ENCODE results near the gene TWNK. TPM values are rescaled to one million over a fixed set of nuclear protein-coding genes. Genes with fewer than 3 reads are reported as not detected.

The TWNK gene
- total and polyA plus RNA-seq, 10 of the 15 experiments (the other 5 are each of a cell fraction or from before 2014, with no cell fraction given) = 13.6 to 32.8 (median 18.0) TPM

- Histone ChIP-seq H3K9ac (ENCODE audit: control insufficient read depth, insufficient read depth, low read length) (peak overlapping the region; percentile 77), H2AFZ (ENCODE audit: control insufficient read depth, low read depth, low read length) (peak overlapping the region; percentile 94), H3K4me2 (ENCODE audit: control insufficient read depth, insufficient read depth) (peak overlapping the region; percentile 86), H4K20me1 (ENCODE audit: control insufficient read depth, insufficient read depth) (no peaks in the 10 kb centered on the region), H3K36me3 (ENCODE audit: control insufficient read depth in 2 of 2, insufficient read depth in 2 of 2, low read length in 1 of 2) (no peaks in the 10 kb centered on the region), H3K27me3 (replicated peaks in 1 of 2; ENCODE audit: control insufficient read depth in 2 of 2, insufficient read depth in 2 of 2, low read length in 1 of 2) (peaks cover 0 to under 1% of the 10 kb centered on the region in 2 experiments; a peak in 2 of 4 replicates), H3K27ac (ENCODE audit: control insufficient read depth, insufficient read depth) (peak overlapping the region; percentile 7; the same call in 1 of the 2 replicates), H3K79me2 (ENCODE audit: control insufficient read depth, insufficient read depth, low read length) (no peaks in the 10 kb centered on the region), H3K4me3 (peak overlapping the region; percentile 63), H3K9me3 (replicated peaks; ENCODE audit: control insufficient read depth, insufficient read depth, low read length) (no peaks in the 10 kb centered on the region), H3K4me1 (ENCODE audit: control insufficient read depth, insufficient read depth, low read length) (peaks cover 5% of the 10 kb centered on the region; the same call in 1 of the 2 replicates)
- ChIA-PET RAD21 (ENCODE audit: unreplicated experiment) (interaction anchor here (0.6 to 5.1 kb wide), 13 partner anchors 8 to 805 kb away, joined by 3 to 70 read pairs (median 5); partner anchors contain the start of genes KAZALD1, PDZD7 and SFXN3), CTCF (interaction anchor here (0.7 to 24.4 kb wide), 17 partner anchors 9 to 400 kb away, joined by 3 to 885 read pairs (median 6); partner anchors contain the start of genes KAZALD1, LZTS2, MRPL43 and PDZD7), SMC1A (ENCODE audit: uncharacterized antibody, unreplicated experiment) (interaction anchor here (0.6 to 4.2 kb wide), 19 partner anchors 8 to 235 kb away, joined by 3 to 45 read pairs (median 6); partner anchors contain the start of genes KAZALD1, PDZD7 and SFXN3), POLR2A (interaction anchor here (0.6 to 3.3 kb wide), 12 partner anchors 8 to 1009 kb away, joined by 3 to 42 read pairs (median 4); partner anchors contain the start of genes KAZALD1, PDZD7 and SFXN3)
- ATAC-seq (no peak), DNase-seq (ENCODE audit: low read depth, low spot score) (no peak), FAIRE-seq (no peak)
- 21% methylated on average over 2 of the region's 2 CpGs for WGBS (ENCODE audit: insufficient coverage, insufficient replicate concordance, low lambda C conversion rate, missing lambda C conversion rate)
- in situ Hi-C loops (cut with MboI) = no loop called here
- intact Hi-C loops (cut with micrococcal nuclease; ENCODE audit: unreplicated experiment) = no loop called here
- TF ChIP-seq GABPA (IDR thresholded peaks at IDR 0.05; ENCODE audit: low read depth) (0 out of 2 replicates have a peak, but pooled peaks have one; percentile 1), E2F8 (IDR thresholded peaks at IDR 0.05; ENCODE audit: low read depth, partially characterized antibody) (no peak)
- no TSS peak for BruUV-seq (replicated peaks)
These were observed 56.0 kb downstream of the TWNK start for GRCh38 chr10:101043363-101043707.

MicroRNAs within 50 kb of the gene (microRNA counts, 767-probe panel; counts per million panel counts)
- 55.3 counts per million for microRNA hsa-miR-608

Small RNAs within 50 kb of the gene (microRNA-seq; reads per million reads assigned to microRNA genes)
- not detected for gene MIR608

Small RNAs within 50 kb of the gene (small RNA-seq; reads per million reads assigned to genes)
- not detected for gene MIR608

Other genes starting within 250 kb of the TWNK start
Only the 7 nearest of the 10 such genes appear.
- 17.8 and 20.1 TPM in 2 replicates for gene SLF2, start 74.6 kb upstream of the TWNK start, total RNA-seq (2014; rRNA removed)
- 25.2 and 26.3 TPM in 2 replicates for gene SLF2, start 74.6 kb upstream of the TWNK start, total RNA-seq (2014; rRNA removed; fragmentation: Illumina TruSeq; extraction: Trizol)
- gene SLF2, start 74.6 kb upstream of the TWNK start, total RNA-seq (2021) = 14.9 and 19.6 TPM in 2 replicates
- gene SLF2, start 74.6 kb upstream of the TWNK start, polyA plus RNA-seq (2011; rRNA removed) = 18.1 and 26.7 TPM in 2 replicates
- 17.0 and 22.9 TPM in 2 replicates for gene SLF2, start 74.6 kb upstream of the TWNK start, polyA plus RNA-seq (2014; fragmentation: Illumina TruSeq; extraction: Trizol)
- 1 to 10 TPM; 3.0 to 3.1 TPM for gene SLF2, start 74.6 kb upstream of the TWNK start, polyA plus RNA-seq (2014; fragmentation: Nextera tagmentation; extraction: Ambion mirVana)
- 12.8 and 13.1 TPM in 2 replicates for gene SLF2, start 74.6 kb upstream of the TWNK start, polyA plus RNA-seq (2014; rRNA removed)
- 10 to 100 TPM; 21.3 to 22.0 TPM for gene SLF2, start 74.6 kb upstream of the TWNK start, polyA plus RNA-seq (2016; fragmentation: Nextera tagmentation; extraction: Ambion mirVana)
- 0.05 TPM in 1 of 2 replicates, not detected in the other for gene SEMA4G, start 18.0 kb upstream of the TWNK start, total RNA-seq (2014; rRNA removed)
- not detected in 2 replicates for gene SEMA4G, start 18.0 kb upstream of the TWNK start, total RNA-seq (2014; rRNA removed; fragmentation: Illumina TruSeq; extraction: Trizol)
- 0.19 and 0.23 TPM in 2 replicates for gene SEMA4G, start 18.0 kb upstream of the TWNK start, total RNA-seq (2021)
- gene SEMA4G, start 18.0 kb upstream of the TWNK start, polyA plus RNA-seq (2011; rRNA removed) = 0.91 and 2.3 TPM in 2 replicates
- gene SEMA4G, start 18.0 kb upstream of the TWNK start, polyA plus RNA-seq (2014; fragmentation: Illumina TruSeq; extraction: Trizol) = 0.25 and 0.62 TPM in 2 replicates
- not detected for gene SEMA4G, start 18.0 kb upstream of the TWNK start, polyA plus RNA-seq (2014; fragmentation: Nextera tagmentation; extraction: Ambion mirVana)
- 0.09 and 0.22 TPM in 2 replicates for gene SEMA4G, start 18.0 kb upstream of the TWNK start, polyA plus RNA-seq (2014; rRNA removed)
- under 1 TPM; 0.63 to 0.88 TPM for gene SEMA4G, start 18.0 kb upstream of the TWNK start, polyA plus RNA-seq (2016; fragmentation: Nextera tagmentation; extraction: Ambion mirVana)
- 74.8 and 84.7 TPM in 2 replicates for gene MRPL43, start within 50 bp of the TWNK start, total RNA-seq (2014; rRNA removed)
- 34.3 and 40.1 TPM in 2 replicates for gene MRPL43, start within 50 bp of the TWNK start, total RNA-seq (2014; rRNA removed; fragmentation: Illumina TruSeq; extraction: Trizol)
- 58.6 and 65.5 TPM in 2 replicates for gene MRPL43, start within 50 bp of the TWNK start, total RNA-seq (2021)
- gene MRPL43, start within 50 bp of the TWNK start, polyA plus RNA-seq (2011; rRNA removed) = 39.3 and 64.7 TPM in 2 replicates
- 15.9 and 24.8 TPM in 2 replicates for gene MRPL43, start within 50 bp of the TWNK start, polyA plus RNA-seq (2014; fragmentation: Illumina TruSeq; extraction: Trizol)
- gene MRPL43, start within 50 bp of the TWNK start, polyA plus RNA-seq (2014; fragmentation: Nextera tagmentation; extraction: Ambion mirVana) = 10 to 100 TPM; 16.6 to 24.2 TPM
- 102 and 115 TPM in 2 replicates for gene MRPL43, start within 50 bp of the TWNK start, polyA plus RNA-seq (2014; rRNA removed)
- gene MRPL43, start within 50 bp of the TWNK start, polyA plus RNA-seq (2016; fragmentation: Nextera tagmentation; extraction: Ambion mirVana) = 100 to 1,000 TPM; 101 to 108 TPM
- 6.2 and 6.7 TPM in 2 replicates for gene LZTS2, start 12.3 kb downstream of the TWNK start, total RNA-seq (2014; rRNA removed)
- gene LZTS2, start 12.3 kb downstream of the TWNK start, total RNA-seq (2014; rRNA removed; fragmentation: Illumina TruSeq; extraction: Trizol) = 3.8 and 3.9 TPM in 2 replicates
- gene LZTS2, start 12.3 kb downstream of the TWNK start, total RNA-seq (2021) = 12.2 and 13.4 TPM in 2 replicates
- 7.1 and 11.2 TPM in 2 replicates for gene LZTS2, start 12.3 kb downstream of the TWNK start, polyA plus RNA-seq (2011; rRNA removed)
- 1.7 and 3.0 TPM in 2 replicates for gene LZTS2, start 12.3 kb downstream of the TWNK start, polyA plus RNA-seq (2014; fragmentation: Illumina TruSeq; extraction: Trizol)
- gene LZTS2, start 12.3 kb downstream of the TWNK start, polyA plus RNA-seq (2014; fragmentation: Nextera tagmentation; extraction: Ambion mirVana) = under 1 TPM; 0.08 to 0.37 TPM
- 9.9 and 11.9 TPM in 2 replicates for gene LZTS2, start 12.3 kb downstream of the TWNK start, polyA plus RNA-seq (2014; rRNA removed)
- 1 to 10 TPM; 7.7 to 7.9 TPM for gene LZTS2, start 12.3 kb downstream of the TWNK start, polyA plus RNA-seq (2016; fragmentation: Nextera tagmentation; extraction: Ambion mirVana)
- gene PDZD7, start 43.6 kb downstream of the TWNK start, total RNA-seq (2014; rRNA removed) = not detected in 2 replicates
- gene PDZD7, start 43.6 kb downstream of the TWNK start, total RNA-seq (2014; rRNA removed; fragmentation: Illumina TruSeq; extraction: Trizol) = not detected in 2 replicates
- not detected in 2 replicates for gene PDZD7, start 43.6 kb downstream of the TWNK start, total RNA-seq (2021)
- 0.01 TPM in 1 of 2 replicates, not detected in the other for gene PDZD7, start 43.6 kb downstream of the TWNK start, polyA plus RNA-seq (2011; rRNA removed)
- gene PDZD7, start 43.6 kb downstream of the TWNK start, polyA plus RNA-seq (2014; fragmentation: Illumina TruSeq; extraction: Trizol) = 0.03 TPM in 1 of 2 replicates, not detected in the other
- gene PDZD7, start 43.6 kb downstream of the TWNK start, polyA plus RNA-seq (2014; fragmentation: Nextera tagmentation; extraction: Ambion mirVana) = not detected
- gene PDZD7, start 43.6 kb downstream of the TWNK start, polyA plus RNA-seq (2014; rRNA removed) = 0.03 TPM in 1 of 2 replicates, not detected in the other
- under 1 TPM in 1 of 2 experiments, not detected in 1; 0.20 TPM for gene PDZD7, start 43.6 kb downstream of the TWNK start, polyA plus RNA-seq (2016; fragmentation: Nextera tagmentation; extraction: Ambion mirVana)
- 1.1 and 1.2 TPM in 2 replicates for gene SFXN3, start 43.7 kb downstream of the TWNK start, total RNA-seq (2014; rRNA removed)
- 0.63 and 1.1 TPM in 2 replicates for gene SFXN3, start 43.7 kb downstream of the TWNK start, total RNA-seq (2014; rRNA removed; fragmentation: Illumina TruSeq; extraction: Trizol)
- 1.0 and 1.2 TPM in 2 replicates for gene SFXN3, start 43.7 kb downstream of the TWNK start, total RNA-seq (2021)
- gene SFXN3, start 43.7 kb downstream of the TWNK start, polyA plus RNA-seq (2011; rRNA removed) = 8.7 and 11.3 TPM in 2 replicates
- 1.3 and 1.7 TPM in 2 replicates for gene SFXN3, start 43.7 kb downstream of the TWNK start, polyA plus RNA-seq (2014; fragmentation: Illumina TruSeq; extraction: Trizol)
- under 1 TPM; 0.05 to 0.44 TPM for gene SFXN3, start 43.7 kb downstream of the TWNK start, polyA plus RNA-seq (2014; fragmentation: Nextera tagmentation; extraction: Ambion mirVana)
- gene SFXN3, start 43.7 kb downstream of the TWNK start, polyA plus RNA-seq (2014; rRNA removed) = 1.7 and 2.5 TPM in 2 replicates
- 1 to 10 TPM in 1 of 2 experiments, under 1 TPM in 1; 0.56 to 1.2 TPM for gene SFXN3, start 43.7 kb downstream of the TWNK start, polyA plus RNA-seq (2016; fragmentation: Nextera tagmentation; extraction: Ambion mirVana)
- 2.3 and 2.8 TPM in 2 replicates for gene KAZALD1, start 74.4 kb downstream of the TWNK start, total RNA-seq (2014; rRNA removed)
- 2.1 and 3.3 TPM in 2 replicates for gene KAZALD1, start 74.4 kb downstream of the TWNK start, total RNA-seq (2014; rRNA removed; fragmentation: Illumina TruSeq; extraction: Trizol)
- gene KAZALD1, start 74.4 kb downstream of the TWNK start, total RNA-seq (2021) = 4.3 and 4.7 TPM in 2 replicates
- gene KAZALD1, start 74.4 kb downstream of the TWNK start, polyA plus RNA-seq (2011; rRNA removed) = 1.1 and 2.2 TPM in 2 replicates
- 0.90 and 1.0 TPM in 2 replicates for gene KAZALD1, start 74.4 kb downstream of the TWNK start, polyA plus RNA-seq (2014; fragmentation: Illumina TruSeq; extraction: Trizol)
- gene KAZALD1, start 74.4 kb downstream of the TWNK start, polyA plus RNA-seq (2014; fragmentation: Nextera tagmentation; extraction: Ambion mirVana) = under 1 TPM; 0.10 to 0.26 TPM
- gene KAZALD1, start 74.4 kb downstream of the TWNK start, polyA plus RNA-seq (2014; rRNA removed) = 3.1 and 3.5 TPM in 2 replicates
- 1 to 10 TPM; 1.0 to 1.7 TPM for gene KAZALD1, start 74.4 kb downstream of the TWNK start, polyA plus RNA-seq (2016; fragmentation: Nextera tagmentation; extraction: Ambion mirVana)